ENCODE results near the gene USF3. TPM values are rescaled to one million over a fixed set of nuclear protein-coding genes. Genes with fewer than 3 reads are reported as not detected.

The USF3 gene
- total and polyA plus RNA-seq, 2 of the 8 experiments (the other 6 are each of a cell fraction or from before 2014, with no cell fraction given): 9.6 to 18.5 TPM

DNA sequence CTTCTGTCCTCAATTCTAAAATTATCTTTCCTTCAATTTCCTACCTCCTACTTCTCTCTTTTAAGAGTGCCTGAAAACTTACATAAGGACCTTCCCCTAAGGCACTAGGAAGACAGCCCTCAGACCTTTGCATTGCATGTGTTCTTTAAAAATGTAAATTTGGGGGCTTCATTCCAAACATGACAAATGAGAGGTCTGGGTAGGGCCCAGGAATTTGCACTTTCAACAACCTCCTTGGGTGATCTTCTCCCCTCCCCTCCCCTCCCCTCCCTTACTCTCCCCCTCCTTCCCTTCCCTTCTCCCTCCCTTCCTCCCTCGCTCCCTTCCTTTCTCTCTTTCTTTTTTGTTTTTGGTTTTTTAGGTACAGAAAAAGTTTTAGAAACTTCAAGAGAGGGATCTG lies 18.7 kb downstream of the USF3 start:
- Histone ChIP-seq H2BK12ac (ENCODE audit: low read depth, low read length) (peak overlapping the region; percentile 43; the same call in 1 of the 2 replicates), H3K79me1 (ENCODE audit: low read depth, low read length) (no peaks in the 10 kb centered on the region), H2BK120ac (replicated peaks; ENCODE audit: low read depth, low read length) (no peak overlapping the region), H3K4ac (replicated peaks; ENCODE audit: insufficient read length, low read depth, low read length) (no peak overlapping the region), H3K9ac (replicated peaks in 1 of 4; ENCODE audit: extremely low read depth in 1 of 4, low read depth in 3 of 4, low read length in 3 of 4) (no peak overlapping the region), H3K18ac (ENCODE audit: extremely low read depth, low read length) (no peak overlapping the region), H3K14ac (ENCODE audit: insufficient read length) (no peak overlapping the region), H2BK5ac (ENCODE audit: low read depth, low read length) (0 out of 2 replicates have a peak overlapping the region, but pooled peaks have one; percentile 8), H4K91ac (replicated peaks; ENCODE audit: insufficient read length, low read length) (no peak overlapping the region), H3K56ac (replicated peaks; ENCODE audit: insufficient read length, low read depth, low read length) (no peak overlapping the region), H3K23ac (ENCODE audit: insufficient read length) (no peak overlapping the region), H4K20me1 (replicated peaks in 1 of 2; ENCODE audit: control insufficient read depth in 1 of 2, insufficient read depth in 2 of 2, low read length in 2 of 2) (no peaks in the 10 kb centered on the region), H3K27me3 (replicated peaks in 1 of 4; ENCODE audit: control insufficient read depth in 3 of 4, extremely low read depth in 1 of 4, insufficient read depth in 3 of 4, low read length in 3 of 4) (no peaks in the 10 kb centered on the region), H3K4me3 (ENCODE audit: extremely low read depth in 1 of 4, insufficient read depth in 2 of 4, low read depth in 3 of 4, low read length in 4 of 4) (peak overlapping the region in 1 of 4 experiments; percentile 14; a peak in 1 of 8 replicates), H3K4me2 (ENCODE audit: insufficient read depth in 1 of 2, low read depth in 2 of 2, low read length in 2 of 2) (peak overlapping the region; percentile 1 to 27; a peak in 2 of 4 replicates), H2AFZ (ENCODE audit: low read length) (no peak overlapping the region), H4K5ac (ENCODE audit: insufficient read length, low read depth, low read length) (no peak overlapping the region), H4K8ac (ENCODE audit: extremely low read depth, insufficient read depth, low read length) (no peak overlapping the region), H2BK20ac (ENCODE audit: low read length) (no peak overlapping the region), H3K36me3 (ENCODE audit: control insufficient read depth in 2 of 4, insufficient read depth in 4 of 4, low read length in 3 of 4) (peaks cover 0 to 5% (median 1%) of the 10 kb centered on the region in 4 experiments; a peak in 3 of 8 replicates), H3K4me1 (replicated peaks in 1 of 4; ENCODE audit: control insufficient read depth in 3 of 4, insufficient read depth in 4 of 4, low read length in 3 of 4) (peaks cover 0 to 4% (median 4%) of the 10 kb centered on the region in 4 experiments; a peak in 2 of 7 replicates), H3K79me2 (ENCODE audit: control insufficient read depth in 1 of 2, insufficient read depth in 2 of 2, low read length in 2 of 2) (peaks cover 0 to 2% of the 10 kb centered on the region in 2 experiments; a peak in 1 of 4 replicates), H3K23me2 (ENCODE audit: low read depth, low read length) (no peaks in the 10 kb centered on the region), H3K9me3 (ENCODE audit: insufficient read depth in 2 of 2, low read depth in 1 of 2, low read length in 1 of 2) (no peaks in the 10 kb centered on the region), H3K27ac (ENCODE audit: low read depth, low read length) (no peak overlapping the region), H2BK15ac (ENCODE audit: low read length) (no peak overlapping the region), H2AK5ac (ENCODE audit: low read depth, low read length) (no peak overlapping the region)
- ChIA-PET CTCF (ENCODE audit: partially characterized antibody) (no interaction called here), POLR2A (ENCODE audit: partially characterized antibody) (interaction anchor here (1.2 kb wide), 1 partner anchor 8 kb away, joined by 3 read pairs; no protein-coding TSS in a partner anchor)
- FAIRE-seq: no peak
- no CpG with 5 or more reads among the region's 1 CpG for WGBS, 2 experiments (ENCODE audit: extremely low coverage in 1 of 2, insufficient coverage in 1 of 2, insufficient read length in 1 of 2, insufficient replicate concordance in 2 of 2, low coverage in 1 of 2, low lambda C conversion rate in 2 of 2, missing lambda C conversion rate in 1 of 2)
- DNase-seq (ENCODE audit: low read depth in 1 of 2, low spot score in 2 of 2): peak in 1 of 2 experiments; percentile 19
- TF ChIP-seq EGR1 (IDR thresholded peaks at IDR 0.05; ENCODE audit: borderline replicate concordance, low read depth, low read length): peak; percentile 74
- TF ChIP-seq TEAD4 (IDR thresholded peaks at IDR 0.05; ENCODE audit: low read depth, low read length): peak; percentile 73
- TF ChIP-seq CREB1 (IDR thresholded peaks at IDR 0.05): no peak
- TF ChIP-seq SP1 (IDR thresholded peaks at IDR 0.05; ENCODE audit: low read depth, low read length): peak; percentile 57; the same call in 1 of the 2 replicates
- 0 out of 4 replicates have a peak, but pooled peaks of 1 of the 2 experiments have one; percentile 29 for TF ChIP-seq SIN3A (conservative IDR thresholded peaks at IDR 0.05 in 1 of 2, IDR thresholded peaks at IDR 0.05 in 1 of 2; ENCODE audit: low read depth in 1 of 2, low read length in 2 of 2)
- no peak for TF ChIP-seq BRCA1 (IDR thresholded peaks at IDR 0.05; ENCODE audit: low read depth, low read length)

Measured in H1 (cell line).